H1 (cell line): ENCODE results near the gene RABL3. TPM values are rescaled to one million over a fixed set of nuclear protein-coding genes. Genes with fewer than 3 reads are reported as not detected.

Experiments
- CTCF ChIA-PET: fragments of 300-600 bp; sonication (Branson Sonifier 250); formaldehyde crosslinking; loops from one replicate; lab custom pipeline; 2021; ENCODE audit not compliant: partially characterized antibody; lab: Charles Lee
- POLR2A ChIA-PET: fragments of 300-600 bp; sonication (Branson Sonifier 250); formaldehyde crosslinking; loops from one replicate; lab custom pipeline; 2021; ENCODE audit warnings: inconsistent platforms; ENCODE audit not compliant: partially characterized antibody; lab: Charles Lee
- DNase-seq, 2 experiments: peaks; one replicate each; pipeline versions ENCODE4 v3.0.0 to v3.0.0-alpha.2; 2010 to 2022; ENCODE audit warnings: low spot score in 2 of 2, low read depth in 1 of 2, mixed read lengths in 1 of 2
- FAIRE-seq: peaks from 2 replicates; lab custom pipeline; 2011; peaks lifted over from hg19 to GRCh38; lab: Jason Lieb, UNC
- H2AFZ ChIP-seq: 2 replicates; pipeline ENCODE4 v1.8.1; 2012; ENCODE audit warnings: low read length, inconsistent platforms
- H2AK5ac ChIP-seq: 2 replicates; pipeline ENCODE4 v1.6.1; 2013; ENCODE audit warnings: low read depth, low read length
- H2BK120ac ChIP-seq: replicated peaks from 2 replicates; pipeline ENCODE3; 2013; ENCODE audit warnings: low read depth, low read length, inconsistent platforms
- H2BK12ac ChIP-seq: 2 replicates; pipeline ENCODE4 v1.6.1; 2013; ENCODE audit warnings: low read depth, low read length
- H2BK15ac ChIP-seq: 2 replicates; pipeline ENCODE4 v1.6.1; 2013; ENCODE audit warnings: low read length
- H2BK20ac ChIP-seq: 2 replicates; pipeline ENCODE4 v1.6.1; 2013; ENCODE audit warnings: low read length
- H2BK5ac ChIP-seq: 2 replicates; pipeline ENCODE4 v1.6.1; 2013; ENCODE audit warnings: low read depth, low read length
- H3K14ac ChIP-seq: 2 replicates; pipeline ENCODE4 v1.6.1; 2013; ENCODE audit warnings: inconsistent platforms; ENCODE audit not compliant: insufficient read length
- H3K18ac ChIP-seq: 2 replicates; pipeline ENCODE4 v1.6.1; 2013; ENCODE audit warnings: low read length; ENCODE audit errors: extremely low read depth
- H3K23ac ChIP-seq: 2 replicates; pipeline ENCODE4 v1.6.1; 2013; ENCODE audit warnings: inconsistent platforms; ENCODE audit not compliant: insufficient read length
- H3K23me2 ChIP-seq: 2 replicates; pipeline ENCODE4 v1.6.1; 2013; ENCODE audit warnings: low read depth, low read length
- H3K27ac ChIP-seq: 2 replicates; pipeline ENCODE4 v1.6.1; 2011; ENCODE audit warnings: low read depth, low read length, inconsistent platforms
- H3K27me3 ChIP-seq, 4 experiments: replicated peaks in 1 of 4; 1 replicate in 1 of 4; 2 replicates in 3 of 4; pipeline versions ENCODE4 v1.6.1 to v1.8.1; 2011 to 2013; ENCODE audit warnings: low read length in 3 of 4, mild to moderate bottlenecking in 3 of 4, inconsistent platforms in 2 of 4, mixed read lengths in 2 of 4, moderate library complexity in 1 of 4; ENCODE audit not compliant: control insufficient read depth in 3 of 4, insufficient read depth in 3 of 4; ENCODE audit errors: extremely low read depth in 1 of 4
- H3K36me3 ChIP-seq, 4 experiments: 2 replicates each; pipeline versions ENCODE4 v1.6.1 to v1.8.1; 2011 to 2013; ENCODE audit warnings: mild to moderate bottlenecking in 4 of 4, low read length in 3 of 4, moderate library complexity in 2 of 4, control low read depth in 1 of 4, inconsistent platforms in 1 of 4; ENCODE audit not compliant: insufficient read depth in 4 of 4, control insufficient read depth in 2 of 4
- H3K4ac ChIP-seq: replicated peaks from 2 replicates; pipeline ENCODE3; 2013; ENCODE audit warnings: low read length, low read depth, mixed read lengths, inconsistent platforms; ENCODE audit not compliant: insufficient read length
- H3K4me1 ChIP-seq, 4 experiments: replicated peaks in 1 of 4; 1 replicate in 1 of 4; 2 replicates in 3 of 4; pipeline versions ENCODE4 v1.6.1 to v1.8.1; 2011 to 2013; ENCODE audit warnings: low read length in 3 of 4, inconsistent platforms in 2 of 4, mixed read lengths in 1 of 4; ENCODE audit not compliant: insufficient read depth in 4 of 4, control insufficient read depth in 3 of 4
- H3K4me2 ChIP-seq, 2 experiments: 2 replicates each; pipeline versions ENCODE4 v1.6.1 to v1.8.1; 2011 to 2013; ENCODE audit warnings: low read depth in 2 of 2, low read length in 2 of 2, control low read depth in 1 of 2, inconsistent platforms in 1 of 2, mild to moderate bottlenecking in 1 of 2; ENCODE audit not compliant: insufficient read depth in 1 of 2
- H3K4me3 ChIP-seq, 4 experiments: fragments of 200-600, 300-600 bp in 1 of 4; sonication (generic), shearing (Covaris generic), sonication (Bioruptor Twin) in 1 of 4; 2 replicates each; pipeline versions ENCODE4 v1.5.1 to v1.8.1; 2011 to 2016; ENCODE audit warnings: low read length in 4 of 4, low read depth in 3 of 4, control low read depth in 2 of 4, inconsistent platforms in 2 of 4, mild to moderate bottlenecking in 2 of 4, mixed read lengths in 1 of 4, moderate library complexity in 1 of 4; ENCODE audit not compliant: insufficient read depth in 2 of 4; ENCODE audit errors: extremely low read depth in 1 of 4
- H3K56ac ChIP-seq: replicated peaks from 2 replicates; pipeline ENCODE3; 2013; ENCODE audit warnings: low read depth, mild to moderate bottlenecking, mixed read lengths, low read length, inconsistent platforms; ENCODE audit not compliant: insufficient read length
- H3K79me1 ChIP-seq: 2 replicates; pipeline ENCODE4 v1.6.1; 2013; ENCODE audit warnings: low read depth, low read length, control low read depth
- H3K79me2 ChIP-seq, 2 experiments: 2 replicates each; pipeline versions ENCODE4 v1.6.1 to v1.8.1; 2012 to 2013; ENCODE audit warnings: low read length in 2 of 2, mild to moderate bottlenecking in 2 of 2, inconsistent platforms in 1 of 2; ENCODE audit not compliant: insufficient read depth in 2 of 2, control insufficient read depth in 1 of 2
- H3K9ac ChIP-seq, 4 experiments: replicated peaks in 1 of 4; 1 replicate in 1 of 4; 2 replicates in 3 of 4; pipeline versions ENCODE4 v1.6.1 to v1.8.1; 2011 to 2013; ENCODE audit warnings: low read depth in 3 of 4, low read length in 3 of 4, control low read depth in 2 of 4, mild to moderate bottlenecking in 2 of 4, moderate library complexity in 2 of 4, inconsistent platforms in 1 of 4; ENCODE audit errors: extremely low read depth in 1 of 4
- H3K9me3 ChIP-seq, 2 experiments: 2 replicates each; pipeline versions ENCODE4 v1.6.1 to v1.8.1; 2012 to 2013; ENCODE audit warnings: mild to moderate bottlenecking in 2 of 2, moderate library complexity in 2 of 2, control low read depth in 1 of 2, inconsistent platforms in 1 of 2, low read depth in 1 of 2, low read length in 1 of 2, mixed read lengths in 1 of 2; ENCODE audit not compliant: insufficient read depth in 2 of 2
- H4K20me1 ChIP-seq, 2 experiments: replicated peaks in 1 of 2; 2 replicates each; pipeline versions ENCODE3 to v1.8.1; 2011 to 2013; ENCODE audit warnings: inconsistent platforms in 2 of 2, low read length in 2 of 2, mild to moderate bottlenecking in 1 of 2; ENCODE audit not compliant: insufficient read depth in 2 of 2, control insufficient read depth in 1 of 2
- H4K5ac ChIP-seq: 2 replicates; pipeline ENCODE4 v1.6.1; 2013; ENCODE audit warnings: low read length, low read depth, mixed read lengths, inconsistent platforms; ENCODE audit not compliant: insufficient read length
- H4K8ac ChIP-seq: 2 replicates; pipeline ENCODE4 v1.8.0; 2013; ENCODE audit warnings: mild to moderate bottlenecking, moderate library complexity, low read length, inconsistent platforms; ENCODE audit not compliant: insufficient read depth; ENCODE audit errors: extremely low read depth
- H4K91ac ChIP-seq: replicated peaks from 2 replicates; pipeline ENCODE3; 2013; ENCODE audit warnings: low read length, mixed read lengths, inconsistent platforms; ENCODE audit not compliant: insufficient read length
- GABPA ChIP-seq: IDR thresholded peaks from 2 replicates; pipeline ENCODE4 v1.6.1; 2011; ENCODE audit warnings: mild to moderate bottlenecking, low read length, moderate library complexity, borderline replicate concordance; ENCODE audit not compliant: insufficient read depth
- GTF2F1 ChIP-seq: IDR thresholded peaks from 2 replicates; pipeline ENCODE4 v1.6.1; 2012; ENCODE audit warnings: low read depth, low read length, improper control_type of control experiment, borderline replicate concordance
- JUND ChIP-seq: IDR thresholded peaks from 2 replicates; pipeline ENCODE4 v1.6.1; 2011; ENCODE audit warnings: mild to moderate bottlenecking, improper control_type of control experiment, low read length
- KDM4A ChIP-seq: IDR thresholded peaks from one replicate; pipeline ENCODE4 v1.7.1; 2012; ENCODE audit warnings: low read depth, mild to moderate bottlenecking, moderate library complexity, low read length, inconsistent platforms; ENCODE audit not compliant: severe bottlenecking
- RBBP5 ChIP-seq: IDR thresholded peaks from 2 replicates; pipeline ENCODE4 v1.7.1; 2012; ENCODE audit warnings: low read depth, mild to moderate bottlenecking, inconsistent platforms, low read length, moderate library complexity, borderline replicate concordance
- TBP ChIP-seq: IDR thresholded peaks from 2 replicates; pipeline ENCODE4 v1.6.1; 2011; ENCODE audit warnings: low read depth, low read length, improper control_type of control experiment
- TEAD4 ChIP-seq: IDR thresholded peaks from 2 replicates; pipeline ENCODE4 v1.6.1; 2012; ENCODE audit warnings: low read depth, low read length, inconsistent platforms, mixed read lengths
- polyA plus RNA-seq, 7 experiments: library from polyadenylated mRNA; depleted of rRNA in 3 of 7; stranded (reverse) in 5 of 7; unstranded in 2 of 7; fragments of >200 nt in 5 of 7; fragments of 200-250 nt in 2 of 7; gene quantifications; 1 replicate in 5 of 7; 2 replicates in 1 of 7; 4 replicates in 1 of 7; pipeline versions ENCODE4 v1.2.1 to v1.2.3, GENCODE V29; 2011 to 2013; ENCODE audit warnings: missing spikeins in 2 of 7, mixed read lengths in 2 of 7
- total RNA-seq: library from RNA; stranded (reverse); fragmentation: NEBNext Ultra II Directional; extraction: Animal tissue kit (Norgen Biotek cat#: 25700); gene quantifications from 2 replicates; pipeline ENCODE4 v1.2.1, GENCODE V29; 2021

Gene RABL3
- total and polyA plus RNA-seq, 2 of the 8 experiments (the other 6 are each of a cell fraction or from before 2014, with no cell fraction given), result 4.4 to 19.2 TPM

DNA sequence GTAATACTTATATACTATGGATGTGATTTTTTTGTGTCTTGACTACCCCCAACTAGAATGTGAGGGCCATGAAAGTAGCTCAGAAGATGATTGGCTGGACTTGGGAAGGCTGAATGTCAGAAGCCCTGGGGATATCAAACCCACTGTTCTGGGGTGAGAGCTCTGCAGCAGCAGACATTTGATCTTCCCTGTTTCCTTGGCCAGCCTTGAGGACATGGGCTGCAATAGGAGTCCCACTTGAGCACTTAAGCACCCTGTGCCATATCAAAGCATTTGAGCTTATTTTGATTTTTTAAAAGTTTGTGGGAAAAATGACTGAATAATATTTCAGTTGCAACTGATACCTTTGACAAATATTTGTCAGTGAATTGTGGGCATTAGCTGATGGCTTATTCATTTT is 21.9 kb upstream of the RABL3 start:
- H4K5ac ChIP-seq, result no peak overlapping the region
- H3K36me3 ChIP-seq, result no peaks in the 10 kb centered on the region; a peak in 1 of 8 replicates
- TF ChIP-seq GABPA, result no peak
- no peak for TF ChIP-seq GTF2F1
- no peak for TF ChIP-seq KDM4A
- no peak for TF ChIP-seq TBP
- no peak for TF ChIP-seq RBBP5
- no peak for TF ChIP-seq JUND
- no peak for TF ChIP-seq TEAD4
- TF ChIP-seq, all 59 proteins: peak for 0
- Histone ChIP-seq H3K18ac (no peak overlapping the region), H3K23me2 (no peaks in the 10 kb centered on the region), H2BK20ac (no peak overlapping the region), H3K79me2 (peaks cover 0 to 84% of the 10 kb centered on the region in 2 experiments; a peak in 2 of 4 replicates), H3K27ac (no peak overlapping the region), H3K4me1 (peaks cover 0 to 4% (median 2%) of the 10 kb centered on the region in 4 experiments; a peak in 3 of 7 replicates), H3K27me3 (no peaks in the 10 kb centered on the region), H3K79me1 (no peaks in the 10 kb centered on the region), H2BK15ac (no peak overlapping the region), H3K4ac (no peak overlapping the region), H3K4me2 (no peak overlapping the region), H2BK5ac (no peak overlapping the region), H2BK120ac (no peak overlapping the region), H4K8ac (no peak overlapping the region), H3K14ac (no peak overlapping the region), H3K23ac (no peak overlapping the region), H3K4me3 (no peak overlapping the region), H3K56ac (no peak overlapping the region), H4K20me1 (peaks cover 1 to 6% of the 10 kb centered on the region in 2 experiments), H4K91ac (no peak overlapping the region), H3K9me3 (no peaks in the 10 kb centered on the region), H2AK5ac (no peak overlapping the region), H3K9ac (no peak overlapping the region), H2BK12ac (no peak overlapping the region), H2AFZ (no peak overlapping the region)
- ChIA-PET POLR2A (no interaction called here), CTCF (interaction anchor here (0.8 to 3.3 kb wide), 2 partner anchors 29 to 31 kb away, joined by 3 to 17 read pairs; no protein-coding TSS in a partner anchor)
- FAIRE-seq, result peak; percentile 48
- no peak for DNase-seq
